PFSK-1 (cell line): Measurements from ENCODE around the gene KRTAP10-1.
"Not testable (repeated sequence)": the region's sequence is repeated elsewhere in the genome, so short reads cannot be mapped to it uniquely, and the experiment has no call there.

Experiments used
- FOXP2 ChIP-seq: optimal IDR thresholded peaks from 2 replicates; pipeline ENCODE3; 2011; ENCODE audit warnings: borderline replicate concordance, control low read depth, inconsistent platforms; ENCODE audit not compliant: insufficient read depth; ENCODE audit errors: extremely low read length, extremely low read depth
- POLR2AphosphoS5 ChIP-seq: IDR thresholded peaks from 2 replicates; pipeline ENCODE4 v1.6.1; 2012; ENCODE audit warnings: low read depth, mild to moderate bottlenecking, control low read depth, low read length, moderate library complexity
- SIN3A ChIP-seq: IDR thresholded peaks from 2 replicates; pipeline ENCODE4 v1.6.1; 2012; ENCODE audit warnings: mild to moderate bottlenecking, low read length, moderate library complexity, borderline replicate concordance; ENCODE audit not compliant: insufficient read depth
- TAF1 ChIP-seq: IDR thresholded peaks from 2 replicates; pipeline ENCODE4 v1.6.1; 2012; ENCODE audit warnings: low read length, control low read depth, borderline replicate concordance; ENCODE audit not compliant: insufficient read depth
- TF ChIP-seq, protein P1 (sequence below), 2 experiments: IDR thresholded peaks; 2 replicates each; pipeline versions ENCODE4 v1.6.1 to v1.8.0; 2011 to 2012; ENCODE audit warnings: low read depth in 2 of 2, low read length in 2 of 2, control low read depth in 1 of 2, inconsistent platforms in 1 of 2, mild to moderate bottlenecking in 1 of 2, moderate library complexity in 1 of 2; ENCODE audit not compliant: insufficient read depth in 1 of 2

The KRTAP10-1 gene

DNA sequence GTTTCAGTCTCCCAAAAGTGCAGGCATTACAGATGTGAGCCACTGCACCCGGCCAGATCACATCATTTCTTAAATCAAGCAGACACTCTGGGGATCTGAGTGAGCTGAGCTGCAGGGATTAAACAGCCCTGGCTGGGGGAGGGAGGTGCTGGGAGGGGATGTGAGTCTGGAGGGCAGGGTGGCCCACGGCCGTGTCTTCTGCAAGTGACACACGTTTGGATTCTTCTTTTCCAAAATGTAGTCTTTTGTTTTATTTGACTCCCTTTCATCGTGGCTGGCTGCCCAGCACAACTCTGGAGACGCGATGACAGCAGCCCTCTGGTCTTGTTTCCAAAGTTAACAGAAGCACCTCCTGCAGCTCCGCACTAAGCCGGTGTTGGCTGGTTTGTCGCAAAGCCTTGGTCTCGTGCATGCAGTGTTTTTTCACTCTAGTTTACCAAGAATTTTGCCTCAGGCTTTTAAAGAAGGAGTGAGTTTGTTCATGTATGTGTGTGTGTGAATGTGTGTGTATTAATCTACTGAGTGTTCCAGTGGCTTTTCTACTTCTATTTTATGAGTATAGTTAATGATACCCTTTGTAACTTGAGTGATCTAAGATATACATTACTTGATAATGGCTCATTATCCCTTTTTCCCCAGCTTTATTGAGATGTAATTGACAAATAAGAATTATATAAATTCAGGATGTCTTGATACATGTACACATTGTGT, 43.2 kb upstream of the KRTAP10-1 start:
- TF ChIP-seq FOXP2 (no peak), SIN3A (no peak), POLR2AphosphoS5 (no peak), TAF1 (no peak)
- TF ChIP-seq, protein P1, sequence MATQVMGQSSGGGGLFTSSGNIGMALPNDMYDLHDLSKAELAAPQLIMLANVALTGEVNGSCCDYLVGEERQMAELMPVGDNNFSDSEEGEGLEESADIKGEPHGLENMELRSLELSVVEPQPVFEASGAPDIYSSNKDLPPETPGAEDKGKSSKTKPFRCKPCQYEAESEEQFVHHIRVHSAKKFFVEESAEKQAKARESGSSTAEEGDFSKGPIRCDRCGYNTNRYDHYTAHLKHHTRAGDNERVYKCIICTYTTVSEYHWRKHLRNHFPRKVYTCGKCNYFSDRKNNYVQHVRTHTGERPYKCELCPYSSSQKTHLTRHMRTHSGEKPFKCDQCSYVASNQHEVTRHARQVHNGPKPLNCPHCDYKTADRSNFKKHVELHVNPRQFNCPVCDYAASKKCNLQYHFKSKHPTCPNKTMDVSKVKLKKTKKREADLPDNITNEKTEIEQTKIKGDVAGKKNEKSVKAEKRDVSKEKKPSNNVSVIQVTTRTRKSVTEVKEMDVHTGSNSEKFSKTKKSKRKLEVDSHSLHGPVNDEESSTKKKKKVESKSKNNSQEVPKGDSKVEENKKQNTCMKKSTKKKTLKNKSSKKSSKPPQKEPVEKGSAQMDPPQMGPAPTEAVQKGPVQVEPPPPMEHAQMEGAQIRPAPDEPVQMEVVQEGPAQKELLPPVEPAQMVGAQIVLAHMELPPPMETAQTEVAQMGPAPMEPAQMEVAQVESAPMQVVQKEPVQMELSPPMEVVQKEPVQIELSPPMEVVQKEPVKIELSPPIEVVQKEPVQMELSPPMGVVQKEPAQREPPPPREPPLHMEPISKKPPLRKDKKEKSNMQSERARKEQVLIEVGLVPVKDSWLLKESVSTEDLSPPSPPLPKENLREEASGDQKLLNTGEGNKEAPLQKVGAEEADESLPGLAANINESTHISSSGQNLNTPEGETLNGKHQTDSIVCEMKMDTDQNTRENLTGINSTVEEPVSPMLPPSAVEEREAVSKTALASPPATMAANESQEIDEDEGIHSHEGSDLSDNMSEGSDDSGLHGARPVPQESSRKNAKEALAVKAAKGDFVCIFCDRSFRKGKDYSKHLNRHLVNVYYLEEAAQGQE (IDR thresholded peaks at IDR 0.05; ENCODE audit: insufficient read depth in 1 of 2, low read depth in 2 of 2, low read length in 2 of 2): no peak

DNA sequence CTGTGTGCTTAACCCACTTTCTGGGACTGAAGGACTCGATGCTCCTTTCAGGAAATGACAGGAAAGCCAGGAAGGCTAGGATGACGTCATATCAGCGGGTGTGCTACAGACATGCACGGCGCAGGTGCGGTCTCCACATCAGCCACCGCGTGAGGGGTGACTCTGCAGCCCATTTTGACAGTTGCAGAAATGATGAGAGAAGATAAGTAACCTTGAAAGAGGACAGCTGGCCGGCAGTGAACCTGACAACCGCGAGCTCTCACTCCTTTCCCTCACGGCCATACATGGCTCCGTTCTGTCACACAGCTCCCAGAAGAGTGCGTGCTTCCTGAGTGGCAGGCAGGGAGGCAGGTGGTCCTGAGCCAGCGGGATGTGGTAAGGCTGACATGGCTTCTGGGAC, 42.1 kb upstream of the KRTAP10-1 start:
- TF ChIP-seq, protein P1 (IDR thresholded peaks at IDR 0.05; ENCODE audit: insufficient read depth in 1 of 2, low read depth in 2 of 2, low read length in 2 of 2): no peak
- TF ChIP-seq FOXP2: no peak
- TF ChIP-seq TAF1: no peak
- no peak for TF ChIP-seq SIN3A
- no peak for TF ChIP-seq POLR2AphosphoS5

DNA sequence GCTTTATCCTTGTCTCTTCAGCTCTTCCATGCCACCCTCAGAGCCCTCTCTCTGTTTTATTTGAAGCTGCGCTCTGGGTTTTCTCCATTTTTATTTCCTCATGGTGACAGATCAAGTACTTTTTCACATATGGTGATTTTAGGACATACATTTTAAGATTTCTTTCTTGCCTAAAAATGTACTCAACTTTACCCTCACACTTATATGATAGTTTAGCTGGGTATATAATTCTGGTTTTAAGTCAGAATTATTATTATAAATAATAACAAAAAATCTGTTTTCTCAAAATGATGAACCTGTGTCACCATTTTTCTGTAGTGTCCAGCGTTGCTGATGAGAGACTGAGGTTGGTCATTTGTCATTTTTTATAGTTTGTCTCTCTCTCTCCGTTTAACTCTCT, 41.2 kb upstream of the KRTAP10-1 start:
- no peak for TF ChIP-seq POLR2AphosphoS5
- no peak for TF ChIP-seq FOXP2

DNA sequence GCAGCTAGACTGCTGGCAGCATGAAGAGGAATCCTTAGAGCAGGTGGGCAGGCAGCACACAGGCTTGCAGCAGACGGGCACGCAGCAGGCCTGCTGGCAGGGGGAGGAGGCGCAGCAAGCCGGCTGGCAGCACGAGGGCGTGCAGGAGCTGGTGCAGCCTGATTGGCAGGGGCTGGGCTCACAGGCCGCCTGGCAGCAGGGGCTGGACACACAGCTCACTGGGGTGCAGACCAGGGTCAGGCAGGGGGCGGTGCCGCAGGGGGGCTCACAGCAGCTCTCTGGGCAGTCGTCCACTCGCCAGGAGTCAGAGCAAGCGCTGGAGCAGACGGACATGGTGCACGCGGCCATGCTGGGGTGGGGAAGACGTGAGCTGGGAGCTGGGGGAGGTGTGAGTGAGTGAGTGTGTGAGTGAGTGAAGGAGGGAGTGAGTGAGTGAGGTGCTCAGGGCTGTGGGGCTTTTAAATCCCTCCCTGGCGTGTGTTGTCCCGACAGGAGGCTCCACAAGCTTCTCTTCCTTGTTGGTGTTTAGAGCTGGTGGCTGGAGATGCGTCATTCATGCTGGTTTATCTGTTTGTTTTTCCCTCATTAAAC, 40.3 kb upstream of the KRTAP10-1 start, which contains the start of gene KRTAP10-5:
Gene KRTAP10-5, minus strand, starts transcription at position 374 of the 591 bp plus-strand sequence. Its CDS starts 26 bp downstream, at position 348.
- not testable (repeated sequence) for TF ChIP-seq TAF1, SIN3A
- TF ChIP-seq, protein P1 (IDR thresholded peaks at IDR 0.05; ENCODE audit: insufficient read depth in 1 of 2, low read depth in 2 of 2, low read length in 2 of 2): not testable (repeated sequence)

DNA sequence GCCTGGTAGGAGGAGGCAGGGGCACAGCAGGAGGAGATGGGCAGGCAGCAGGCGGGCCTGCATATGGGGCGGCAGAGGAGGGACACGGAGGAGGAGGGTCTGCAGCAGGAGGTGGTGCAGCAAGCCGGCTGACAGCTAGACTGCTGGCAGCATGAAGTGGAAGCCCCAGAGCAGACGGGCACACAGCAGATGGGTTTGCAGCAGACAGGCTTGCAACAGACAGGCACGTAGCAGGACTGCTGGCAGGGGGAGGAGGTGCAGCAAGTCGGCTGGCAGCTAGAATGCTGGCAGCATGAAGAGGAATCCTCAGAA, 39.8 kb upstream of the KRTAP10-1 start:
- TF ChIP-seq SIN3A (no peak), FOXP2 (no peak), POLR2AphosphoS5 (no peak), TAF1 (no peak)
- TF ChIP-seq, protein P1 (IDR thresholded peaks at IDR 0.05; ENCODE audit: insufficient read depth in 1 of 2, low read depth in 2 of 2, low read length in 2 of 2): no peak
